Transverse colon (tissue), 4 donors: ENCODE results near the gene ARF3. TPM values are rescaled to one million over a fixed set of nuclear protein-coding genes. Genes with fewer than 3 reads are reported as not detected.

ENCODE experiments used
- DNase-seq: peaks from one replicate; pipeline ENCODE4 v3.0.0-alpha.2; 2019
- H3K27ac ChIP-seq, 4 donors: fragments of 200-600 bp; sonication (generic); 2 replicates each; pipeline ENCODE4 v1.5.1; 2016 to 2018; ENCODE audit warnings: inconsistent platforms in 4 of 4
- H3K27me3 ChIP-seq: fragments of 200-600 bp; sonication (generic); 2 replicates; pipeline ENCODE4 v1.5.1; 2017; ENCODE audit warnings: inconsistent platforms
- H3K36me3 ChIP-seq, 4 donors: fragments of 200-600 bp; sonication (generic); 2 replicates each; pipeline ENCODE4 v1.5.1; 2017 to 2019; ENCODE audit warnings: inconsistent platforms in 4 of 4
- H3K4me1 ChIP-seq, 4 donors: fragments of 200-600 bp; sonication (generic); 2 replicates each; pipeline ENCODE4 v1.5.1; 2017 to 2020; ENCODE audit warnings: inconsistent platforms in 4 of 4
- H3K4me3 ChIP-seq, 4 donors: fragments of 200-600 bp; sonication (generic); 1 replicate in 1 of 4; 2 replicates in 3 of 4; pipeline versions ENCODE4 v1.5.1 to v1.6.1; 2017 to 2019; ENCODE audit warnings: inconsistent platforms in 4 of 4
- H3K9me3 ChIP-seq, 2 donors: fragments of 200-600 bp; sonication (generic); 2 replicates each; pipeline ENCODE4 v1.5.1; 2017 to 2019; ENCODE audit warnings: inconsistent platforms in 2 of 2
- EP300 ChIP-seq: sonication (generic); formaldehyde crosslinking; IDR thresholded peaks from one replicate; pipeline ENCODE4 v1.6.1; 2017; ENCODE audit warnings: antibody characterized with exemption, low read depth
- POLR2A ChIP-seq: fragments of 450-650 bp; IDR thresholded peaks from one replicate; pipeline ENCODE4 v1.6.1; 2016; ENCODE audit warnings: antibody characterized with exemption, mild to moderate bottlenecking, moderate library complexity
- POLR2AphosphoS5 ChIP-seq, 3 donors: sonication (generic); formaldehyde crosslinking; IDR thresholded peaks; one replicate each; pipeline ENCODE4 v1.6.1; 2016; ENCODE audit warnings: antibody characterized with exemption in 3 of 3
- WGBS, 2 donors: methylation state at CpG; one replicate each; pipeline ENCODE4 v1.1.5; 2018; ENCODE audit warnings: low coverage in 1 of 2; 5-methylcytosine and 5-hydroxymethylcytosine counted together
- in situ Hi-C, 4 donors: fragments of 200-750 bp; cut with MboI; loops; one replicate each; pipeline versions ENCODE4 v1.15.0 to v1.15.1; 2017; ENCODE audit warnings: low sequenced_read_pairs in 3 of 4, low pct_ligation_motif_present in 1 of 4, low pct_unique_long_range_greater_than_20kb in 1 of 4
- intact Hi-C: fragments of 100-400 bp; cut with DNase I; formaldehyde crosslinking; loops from one replicate; pipeline ENCODE4 v1.15.1; 2023; ENCODE audit warnings: low total_unique reads
- total RNA-seq, 4 donors: library from RNA; depleted of rRNA; stranded (reverse); fragments of >200 nt; gene quantifications; one replicate each; pipeline ENCODE4 v1.1.0, GENCODE V29; 2016
- TF ChIP-seq, protein P1 (sequence below), 5 experiments: fragments of 200-600 bp in 3 of 5; fragments of 450-650 bp in 2 of 5; sonication (generic) in 3 of 5; IDR thresholded peaks; 1 replicate in 2 of 5; 2 replicates in 3 of 5; pipeline ENCODE4 v1.5.1; 2016 to 2017; ENCODE audit warnings: antibody characterized with exemption in 5 of 5, inconsistent platforms in 3 of 5, mild to moderate bottlenecking in 2 of 5, moderate library complexity in 1 of 5

ARF3 gene
- 100 to 1,000 TPM in 2 of 4 donors, 10 to 100 TPM in 2; 30.8 to 117 (median 99.8) TPM for total RNA-seq

DNA sequence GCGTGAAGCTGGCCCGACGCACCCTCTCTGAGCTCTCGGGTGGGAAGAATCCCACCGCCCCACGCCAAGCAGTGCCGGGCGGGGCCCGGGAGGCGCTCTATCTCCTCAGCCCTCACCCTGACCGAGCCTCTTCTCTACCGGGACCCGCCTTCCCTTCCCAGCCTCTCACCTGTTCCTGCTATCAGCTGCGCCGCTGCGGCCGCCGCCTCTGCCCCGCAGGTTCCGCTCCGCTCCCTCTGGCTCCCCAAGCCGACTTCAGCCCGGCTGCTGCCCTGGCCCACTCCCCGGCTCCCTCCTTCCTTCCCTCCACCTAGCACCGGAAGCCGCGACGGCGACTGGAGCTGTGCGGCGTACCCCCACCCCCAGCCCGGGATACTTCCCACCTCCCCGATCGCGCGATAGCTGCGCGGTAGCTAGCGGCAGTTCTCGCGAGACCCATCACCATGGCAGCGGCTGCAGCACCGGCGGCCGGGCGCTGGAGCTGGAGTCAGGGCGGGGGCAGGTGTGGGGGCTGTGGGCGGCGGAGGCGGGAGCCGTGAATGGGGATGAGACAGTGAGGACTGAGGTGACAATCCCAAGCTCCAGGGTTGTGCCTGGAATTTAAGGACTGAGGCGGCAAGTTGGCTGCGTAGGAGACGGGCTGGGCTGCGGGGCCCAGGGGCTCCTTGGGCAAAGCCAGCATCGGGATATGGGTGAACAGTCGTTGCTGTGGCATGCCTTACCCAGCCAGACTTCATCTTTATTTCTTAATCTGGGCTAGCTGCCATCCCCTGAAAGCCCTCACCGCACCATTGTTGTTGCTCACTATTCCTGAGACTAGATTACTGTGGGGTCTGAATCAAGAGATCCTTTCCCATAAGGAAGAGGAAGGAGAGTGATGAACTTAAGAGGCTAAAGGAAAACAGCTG is at the start of gene ARF3:
TSS of gene ARF3 (minus strand) at position 347 of the 908 bp plus-strand sequence. CDS start 16,392 bp downstream, outside the sequence.
- WGBS, 2 donors = 0 to 1% methylated on average over 3 to 55 of the region's 58 CpGs
- TF ChIP-seq EP300 (no peak), POLR2A (peak; percentile 90), POLR2AphosphoS5 (IDR thresholded peaks at IDR 0.05) (peak; percentile 90 to 93 (median 91))
- TF ChIP-seq, protein P1, sequence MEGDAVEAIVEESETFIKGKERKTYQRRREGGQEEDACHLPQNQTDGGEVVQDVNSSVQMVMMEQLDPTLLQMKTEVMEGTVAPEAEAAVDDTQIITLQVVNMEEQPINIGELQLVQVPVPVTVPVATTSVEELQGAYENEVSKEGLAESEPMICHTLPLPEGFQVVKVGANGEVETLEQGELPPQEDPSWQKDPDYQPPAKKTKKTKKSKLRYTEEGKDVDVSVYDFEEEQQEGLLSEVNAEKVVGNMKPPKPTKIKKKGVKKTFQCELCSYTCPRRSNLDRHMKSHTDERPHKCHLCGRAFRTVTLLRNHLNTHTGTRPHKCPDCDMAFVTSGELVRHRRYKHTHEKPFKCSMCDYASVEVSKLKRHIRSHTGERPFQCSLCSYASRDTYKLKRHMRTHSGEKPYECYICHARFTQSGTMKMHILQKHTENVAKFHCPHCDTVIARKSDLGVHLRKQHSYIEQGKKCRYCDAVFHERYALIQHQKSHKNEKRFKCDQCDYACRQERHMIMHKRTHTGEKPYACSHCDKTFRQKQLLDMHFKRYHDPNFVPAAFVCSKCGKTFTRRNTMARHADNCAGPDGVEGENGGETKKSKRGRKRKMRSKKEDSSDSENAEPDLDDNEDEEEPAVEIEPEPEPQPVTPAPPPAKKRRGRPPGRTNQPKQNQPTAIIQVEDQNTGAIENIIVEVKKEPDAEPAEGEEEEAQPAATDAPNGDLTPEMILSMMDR (IDR thresholded peaks at IDR 0.05) = no peak
- in situ Hi-C loops = no loop called here

DNA sequence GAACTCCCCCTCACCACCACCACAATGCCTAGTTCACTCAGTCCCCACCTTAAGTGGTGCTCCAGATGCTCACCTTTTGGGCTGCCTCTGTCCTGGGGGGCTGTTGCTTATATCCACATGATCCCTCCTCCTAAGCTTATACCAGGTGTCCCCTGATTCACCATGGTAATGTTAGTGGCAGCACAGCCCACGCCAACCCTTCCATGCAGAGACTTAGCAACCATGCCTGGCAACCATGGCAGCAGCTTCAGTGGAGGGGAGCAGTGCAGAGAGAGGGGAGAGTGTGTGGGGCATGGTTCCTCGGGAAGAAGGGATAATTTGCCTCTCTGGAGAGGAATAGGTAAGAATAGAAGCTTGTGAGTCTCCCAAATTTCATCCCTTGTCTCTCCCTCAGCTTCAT is 43.1 kb upstream of the ARF3 start:
- H3K36me3 ChIP-seq = peaks cover 0 to 38% (median 13%) of the 10 kb centered on the region in 4 donors
- 80% methylated on average over 2 of the region's 2 CpGs; no CpG with 5 or more reads in 1 of the 2 donors for WGBS, 2 donors
- H3K4me3 ChIP-seq = no peak overlapping the region
- intact Hi-C loops (no loop called here), in situ Hi-C loops (no loop called here)
- DNase-seq = no peak
- H3K27me3 ChIP-seq = peaks cover 66% of the 10 kb centered on the region
- no peak for TF ChIP-seq POLR2A
- TF ChIP-seq, protein P1 (IDR thresholded peaks at IDR 0.05) = no peak
- no peak for TF ChIP-seq EP300
- no peak for TF ChIP-seq POLR2AphosphoS5 (IDR thresholded peaks at IDR 0.05)
- no peaks in the 10 kb centered on the region for H3K9me3 ChIP-seq
- H3K4me1 ChIP-seq = peaks cover 16 to 40% (median 36%) of the 10 kb centered on the region in 4 donors
- no peak overlapping the region for H3K27ac ChIP-seq

More for the DNA sequence above, at the start of gene ARF3:
- peak within 1 kb of the TSS; percentile 59 to 96 (median 80) for H3K4me3 ChIP-seq
- peak within 1 kb of the TSS; percentile 83 to 94 (median 90) for H3K27ac ChIP-seq
- intact Hi-C loops = no loop called here
- no peaks in the 10 kb centered on the region for H3K36me3 ChIP-seq
- peaks cover 6 to 34% (median 23%) of the 10 kb centered on the region in 4 donors for H3K4me1 ChIP-seq
- H3K9me3 ChIP-seq = no peaks in the 10 kb centered on the region
- no peaks in the 10 kb centered on the region for H3K27me3 ChIP-seq
- DNase-seq = peak; percentile 96

DNA sequence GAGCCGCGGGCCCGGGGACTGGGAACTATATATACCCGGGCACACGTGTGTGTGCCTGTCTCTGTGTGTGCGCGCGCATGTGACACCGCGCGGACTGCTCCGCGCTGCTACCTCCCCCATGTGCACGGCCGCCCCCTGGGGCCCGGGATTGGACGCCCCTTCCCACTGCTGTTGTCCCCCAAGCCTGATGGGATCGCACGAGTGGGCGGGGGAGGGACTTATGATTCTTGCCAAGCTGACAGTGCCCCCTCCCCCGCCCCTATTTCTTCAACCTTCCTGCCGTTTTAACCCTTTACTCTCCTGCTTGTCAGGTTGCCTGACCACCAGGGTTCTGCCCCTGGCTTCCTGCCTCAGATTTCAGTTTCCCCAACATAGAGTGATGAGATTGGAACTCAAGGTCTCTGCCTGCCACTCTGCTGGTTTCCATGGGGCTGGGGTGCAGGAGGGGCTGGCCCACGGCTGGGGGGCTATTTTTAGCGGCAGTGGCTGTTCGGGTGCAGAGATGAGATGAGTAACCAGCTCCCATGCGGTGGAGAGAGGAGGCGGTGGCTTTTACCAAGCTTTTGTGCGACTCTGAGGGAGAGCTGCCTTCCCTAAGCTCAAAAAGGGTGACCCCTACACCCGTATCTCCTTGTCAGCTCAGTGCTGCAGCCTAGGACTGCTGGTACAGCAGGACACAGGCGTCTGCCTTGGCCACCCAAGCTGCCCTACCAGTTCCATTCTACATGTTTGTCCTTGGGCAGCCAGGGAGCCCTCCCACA is 42.3 kb upstream of the ARF3 start, which contains the start of gene DDN:
TSS of gene DDN (minus strand) at position 5 of the 761 bp plus-strand sequence. CDS start 88 bp downstream, outside the sequence.
- H3K27ac ChIP-seq = peak within 1 kb of the TSS in 1 of 4 donors; percentile 8
- peaks cover 0 to 32% (median 10%) of the 10 kb centered on the region in 4 donors for H3K36me3 ChIP-seq
- TF ChIP-seq, protein P1 (IDR thresholded peaks at IDR 0.05) = no peak
- no peak for TF ChIP-seq POLR2A
- no peak for TF ChIP-seq EP300
- no peak for TF ChIP-seq POLR2AphosphoS5 (IDR thresholded peaks at IDR 0.05)
- DNase-seq = no peak
- intact Hi-C loops (no loop called here), in situ Hi-C loops (no loop called here)
- peaks cover 16 to 47% (median 42%) of the 10 kb centered on the region in 4 donors for H3K4me1 ChIP-seq
- H3K27me3 ChIP-seq = peaks cover 73% of the 10 kb centered on the region
- peak within 1 kb of the TSS; percentile 28 to 55 (median 40) for H3K4me3 ChIP-seq
- WGBS, 2 donors = 8% methylated on average over 24 of the region's 30 CpGs; no CpG with 5 or more reads in 1 of the 2 donors
- H3K9me3 ChIP-seq = no peaks in the 10 kb centered on the region
